MM.1S (cell line): ENCODE data around the gene HERPUD2.
"Not testable (repeated sequence)": the region's sequence is repeated elsewhere in the genome, so short reads cannot be mapped to it uniquely, and the experiment has no call there.

ENCODE experiments used
- CTCF ChIP-seq: fragments of 300-600 bp; sonication (generic); IDR thresholded peaks from 2 replicates; pipeline ENCODE4 v1.5.1; 2016; ENCODE audit warnings: antibody characterized with exemption, low read length, mixed read lengths
- EZH2 ChIP-seq: fragments of 300-600 bp; sonication (generic); optimal IDR thresholded peaks from 2 replicates; pipeline ENCODE3; 2017; ENCODE audit warnings: low read depth, mild to moderate bottlenecking, antibody characterized with exemption, low read length, mixed read lengths
- EZH2phosphoT487 ChIP-seq: fragments of 300-600 bp; sonication (generic); IDR thresholded peaks from 2 replicates; pipeline ENCODE4 v1.6.1; 2018; ENCODE audit warnings: antibody characterized with exemption, low read length

GRCh38 chr7:35654558-35654957 is 40.4 kb downstream of the HERPUD2 start:
- not testable (repeated sequence) for TF ChIP-seq CTCF, EZH2phosphoT487, EZH2
